Dermis microvascular lymphatic vessel endothelial cell (primary cell): Measurements from ENCODE around the gene CHCT1. TPM values are rescaled to one million over a fixed set of nuclear protein-coding genes. Genes with fewer than 3 reads are reported as not detected.
"Not testable (repeated sequence)": the region's sequence is repeated elsewhere in the genome, so short reads cannot be mapped to it uniquely, and the experiment has no call there.

ENCODE experiments used
- DNase-seq, 2 donors: peaks; one replicate each; pipeline versions ENCODE4 v3.0.0 to v3.0.0-alpha.2; 2010; ENCODE audit warnings: low read depth in 2 of 2
- total RNA-seq: library from RNA; depleted of rRNA; stranded (reverse); fragments of >200 nt; gene quantifications from 2 replicates; pipeline ENCODE4 v1.2.1, GENCODE V29; 2014

The CHCT1 gene
- total RNA-seq, 1 donor from 2014 or later = 0.13 TPM

DNA sequence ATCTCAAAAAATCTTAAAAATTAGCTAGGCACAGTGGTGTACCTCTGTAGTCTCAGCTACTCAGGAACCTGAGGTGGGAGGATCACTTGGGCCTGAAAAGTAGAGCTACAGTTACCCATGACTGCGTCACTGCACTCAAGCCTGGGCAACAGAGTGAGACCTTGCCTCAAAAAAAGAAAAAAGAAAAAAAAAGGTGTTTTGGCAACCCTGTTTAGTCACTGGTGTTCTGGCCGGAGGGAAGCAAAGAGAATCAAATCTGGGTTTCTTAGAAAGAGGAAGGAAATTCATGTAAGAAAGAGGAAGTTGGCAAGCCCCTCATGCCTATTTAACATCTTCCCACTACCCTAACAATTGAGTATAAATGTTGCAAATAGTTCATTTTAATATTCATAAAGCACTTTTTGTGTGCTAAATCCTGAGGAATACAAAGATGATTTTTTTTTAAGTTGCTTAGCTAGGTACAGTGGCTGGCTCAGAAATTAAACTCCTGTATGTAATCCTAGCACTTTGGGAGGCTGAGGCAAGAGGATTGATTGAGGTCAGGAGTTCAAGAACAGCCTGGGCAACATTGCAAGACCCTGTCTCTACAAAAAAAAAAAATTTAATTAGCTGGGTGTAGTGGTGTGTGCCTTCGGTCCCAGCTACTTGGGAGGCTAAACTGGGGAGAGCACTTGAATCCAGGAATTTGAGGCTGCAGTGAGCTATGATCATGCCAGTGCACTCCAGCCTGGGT, 23.9 kb upstream of the CHCT1 start:
- DNase-seq = no peak

DNA sequence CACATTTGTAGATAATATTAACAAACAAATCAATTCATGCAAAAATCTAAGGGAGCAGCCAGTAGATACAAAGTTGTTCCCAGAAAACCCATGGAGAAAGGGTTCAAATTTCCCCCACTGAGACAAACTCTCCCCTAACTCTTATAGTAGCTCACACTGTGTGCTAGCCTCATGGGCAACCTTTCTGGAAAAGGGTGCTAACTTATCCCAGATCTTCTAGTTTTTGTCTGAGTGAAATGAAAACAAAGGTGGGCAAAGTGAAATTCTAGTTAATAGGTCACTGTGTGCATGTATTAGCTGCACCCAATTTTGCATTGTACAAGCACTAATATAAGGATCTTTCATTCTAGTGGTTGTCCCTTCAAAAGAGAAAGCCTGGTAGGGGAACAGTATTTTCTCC, 20.5 kb upstream of the CHCT1 start:
- no peak for DNase-seq

DNA sequence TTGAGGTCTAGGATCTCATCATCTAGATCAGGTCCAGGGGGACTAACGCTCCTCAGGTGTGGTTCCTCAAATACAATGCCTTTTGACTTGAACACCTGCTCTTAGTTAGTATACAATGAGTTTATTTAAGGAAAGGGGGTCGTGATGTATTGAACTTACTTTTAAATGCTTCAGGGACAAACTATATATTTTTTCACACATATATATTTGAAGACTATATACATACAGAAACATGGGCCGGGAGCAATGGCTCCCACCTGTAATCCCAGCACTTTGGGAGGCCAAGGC, 18.8 kb upstream of the CHCT1 start:
- DNase-seq = no peak

DNA sequence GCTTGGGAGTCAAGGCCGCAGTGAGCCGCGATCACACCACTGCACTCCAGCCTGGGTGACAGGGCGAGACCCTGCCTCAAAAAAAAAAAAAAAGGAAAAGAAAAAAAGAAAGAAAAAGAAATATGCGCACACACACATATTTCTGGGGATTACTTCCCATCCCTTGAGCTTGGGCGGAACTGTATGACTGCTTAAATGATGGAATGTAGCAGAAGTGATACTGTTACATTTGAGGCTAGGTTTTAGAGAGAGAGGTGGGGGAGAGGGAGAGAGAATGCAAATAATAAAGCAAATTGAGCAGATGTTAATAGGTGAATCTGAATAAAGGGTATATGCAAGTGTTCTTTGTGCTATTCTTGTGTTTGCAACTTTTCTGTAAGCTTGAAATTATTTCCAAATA, 18.3 kb upstream of the CHCT1 start:
- DNase-seq = no peak

DNA sequence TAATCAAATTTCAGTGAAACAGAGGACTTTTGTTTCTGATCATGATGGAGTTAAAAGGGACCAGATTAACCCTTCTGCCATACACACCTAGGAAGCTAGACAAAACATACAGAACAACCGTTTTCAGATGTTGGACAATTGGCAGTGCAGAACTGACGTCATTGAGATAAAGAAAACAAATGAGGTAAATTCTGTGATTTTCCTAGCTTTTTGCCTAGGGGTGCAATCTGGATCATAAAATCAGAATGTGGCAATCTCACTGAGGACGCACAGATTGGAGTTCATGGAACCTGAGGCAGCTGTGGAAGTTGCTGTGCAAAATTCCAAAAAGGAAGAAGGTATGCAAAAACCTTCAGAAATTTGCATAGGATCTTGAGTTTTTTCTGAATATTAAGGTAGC, 15.4 kb upstream of the CHCT1 start:
- DNase-seq = no peak

DNA sequence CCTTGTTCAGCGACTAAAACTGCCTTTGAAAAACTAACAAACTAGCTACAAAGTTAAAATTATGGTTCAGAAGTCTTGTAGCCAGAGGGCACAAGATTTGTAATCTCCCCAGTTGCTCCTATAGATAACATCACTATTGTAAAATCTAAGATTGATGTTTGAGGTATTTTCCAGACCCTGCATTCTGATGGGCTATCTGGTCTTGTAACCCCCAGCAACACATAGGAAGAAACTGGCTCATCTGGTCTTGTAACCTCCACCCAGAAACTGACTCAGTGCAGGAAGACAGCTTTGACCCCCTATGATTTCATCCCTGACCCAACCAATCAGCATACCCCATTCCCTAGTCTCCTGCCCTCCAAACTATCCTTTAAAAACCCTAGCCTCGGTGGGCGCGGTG, 12.3 kb upstream of the CHCT1 start:
- DNase-seq = no peak

DNA sequence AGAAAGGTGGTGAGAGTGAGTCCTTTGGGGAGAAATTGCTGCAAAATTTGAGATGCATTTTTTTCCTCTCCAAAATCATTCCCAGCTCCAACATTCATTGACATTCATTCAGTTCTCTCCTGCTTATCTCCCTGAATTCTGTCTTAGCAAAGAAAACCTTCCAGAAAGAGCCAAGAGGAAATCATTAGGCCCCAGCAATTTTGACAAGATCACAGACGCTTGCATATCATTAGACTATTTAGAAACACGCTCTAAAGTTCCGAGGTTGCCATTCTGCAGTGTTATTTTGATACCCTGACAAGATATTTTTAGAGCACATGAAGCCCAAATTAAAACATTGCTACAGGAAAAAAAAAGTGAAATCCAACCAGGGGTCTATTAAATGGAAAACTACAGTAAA, 9.6 kb upstream of the CHCT1 start:
- DNase-seq = no peak

DNA sequence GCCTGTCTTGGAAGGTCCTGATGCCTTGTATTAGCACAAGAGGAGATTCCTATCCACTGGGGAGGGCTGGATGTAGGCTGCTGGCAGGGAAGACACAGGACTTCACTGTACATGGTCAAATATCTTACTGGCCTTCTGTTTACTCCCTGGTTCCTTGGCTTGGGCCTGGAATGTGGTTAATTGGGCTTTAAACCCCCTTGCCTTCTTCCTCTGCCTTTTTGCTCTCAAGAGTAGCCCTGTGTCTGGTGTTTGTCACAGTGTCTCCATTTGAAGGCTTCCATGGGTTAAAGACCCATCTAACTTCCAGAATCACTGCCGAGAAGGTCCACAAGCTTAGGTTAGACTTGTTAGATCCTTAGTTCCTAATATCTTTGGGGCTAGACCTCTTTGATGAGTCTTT, 7.1 kb upstream of the CHCT1 start:
- DNase-seq = no peak

DNA sequence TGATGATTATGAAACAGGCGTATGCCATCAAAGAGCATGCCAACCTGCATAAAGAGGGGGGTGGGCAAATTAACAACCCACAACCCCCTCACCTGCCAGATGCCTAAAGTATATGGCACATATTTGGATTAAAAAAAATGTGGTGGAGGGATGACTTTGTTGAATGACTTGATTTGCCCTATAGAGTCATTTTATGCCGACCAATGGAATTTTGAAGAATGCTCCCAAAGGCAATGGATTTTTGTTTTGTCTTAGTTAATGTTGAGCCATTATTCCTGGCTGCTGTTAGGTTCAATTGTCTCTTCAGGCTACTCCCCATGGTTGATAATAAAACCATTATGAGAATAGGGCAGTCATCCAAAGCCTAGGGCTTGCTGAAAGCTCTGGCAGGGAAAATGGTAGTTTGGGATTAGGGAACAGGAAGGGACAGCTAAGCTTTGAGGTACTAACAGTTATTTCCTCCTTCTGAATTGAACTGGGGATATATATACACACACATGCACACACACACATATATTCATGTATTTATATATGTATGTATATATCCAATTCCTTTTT, 5.8 kb upstream of the CHCT1 start:
- DNase-seq = peak in 1 of 2 donors; percentile 32

DNA sequence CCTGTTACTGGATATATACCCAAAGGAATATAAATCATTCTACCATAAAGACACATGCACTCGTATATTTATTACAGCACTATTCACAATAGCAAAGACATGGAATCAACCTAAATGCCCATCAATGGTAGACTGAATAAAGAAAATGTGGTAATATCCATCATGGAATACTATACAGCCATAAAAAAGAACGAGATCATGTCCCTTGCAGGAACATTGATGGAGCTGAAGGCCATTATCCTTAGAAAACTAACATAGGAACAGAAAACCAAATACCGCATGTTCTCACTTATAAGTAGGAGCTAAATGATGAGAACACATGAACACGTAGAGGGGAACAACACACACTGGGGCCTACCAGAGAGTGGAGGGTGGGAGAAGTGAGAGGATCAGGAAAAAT, 3.3 kb upstream of the CHCT1 start:
- DNase-seq = not testable (repeated sequence)

DNA sequence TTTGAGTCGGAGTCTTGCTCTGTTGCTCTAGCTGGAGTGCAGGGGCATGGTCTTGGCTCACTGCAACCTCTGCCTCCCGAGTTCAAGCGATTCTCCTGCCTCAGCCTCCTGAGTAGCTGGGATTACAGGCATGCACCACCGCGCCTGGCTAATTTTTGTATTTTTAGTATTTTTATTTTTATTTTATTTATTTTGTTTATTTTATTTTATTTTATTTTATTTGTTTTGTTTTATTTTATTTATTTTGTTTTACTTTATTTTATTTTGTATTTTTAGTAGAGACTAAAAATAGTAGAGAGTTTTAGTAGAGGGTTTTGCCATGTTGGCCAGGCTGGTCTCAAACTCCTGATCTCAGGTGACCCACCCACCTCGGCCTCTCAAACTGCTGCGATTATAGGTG, 2.4 kb upstream of the CHCT1 start:
- not testable (repeated sequence) for DNase-seq

DNA sequence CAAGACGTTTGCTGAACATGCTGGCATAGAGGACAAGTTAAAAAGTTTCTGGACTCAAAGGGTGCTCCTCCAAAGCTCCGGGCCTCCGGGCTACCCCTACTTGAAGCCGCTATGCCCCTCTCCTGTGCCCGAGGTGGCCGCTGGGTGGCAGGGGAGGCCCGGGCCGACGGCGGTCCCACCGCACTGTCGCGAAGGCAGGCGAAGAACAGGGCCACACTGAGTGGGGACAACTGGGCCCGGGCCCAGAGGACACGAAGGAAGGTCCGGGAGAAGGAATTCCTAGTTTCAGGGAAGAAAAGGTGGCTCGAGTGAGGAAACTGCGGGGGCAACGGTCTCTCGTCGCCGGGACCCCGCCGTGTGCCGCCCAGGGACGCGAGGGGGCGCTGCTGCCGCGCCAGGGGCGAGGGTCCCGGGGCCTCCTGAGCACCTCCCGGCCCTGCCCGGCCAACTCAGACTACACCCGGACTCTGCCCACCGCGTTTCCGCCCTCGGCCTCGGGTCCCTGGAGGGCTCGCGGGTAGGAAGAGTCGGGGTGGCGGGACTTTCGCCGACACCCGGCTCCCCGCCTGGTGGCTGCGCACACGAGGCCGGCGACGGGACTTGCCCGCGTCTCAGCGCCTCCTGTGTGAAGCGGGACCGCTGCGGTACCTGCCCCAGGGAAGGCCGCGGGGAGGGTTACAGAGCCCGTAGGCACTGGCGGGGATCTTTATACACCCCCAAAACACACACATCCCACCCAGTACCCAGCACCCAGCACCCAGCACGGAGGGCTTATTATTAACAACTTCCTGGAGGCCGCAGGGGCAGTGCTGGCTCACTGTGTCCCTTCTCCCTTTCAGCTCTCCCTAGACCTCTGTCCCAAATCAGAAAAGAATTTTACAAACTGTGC, 772 bp upstream of the CHCT1 start:
- peak; percentile 14 to 56 for DNase-seq

DNA sequence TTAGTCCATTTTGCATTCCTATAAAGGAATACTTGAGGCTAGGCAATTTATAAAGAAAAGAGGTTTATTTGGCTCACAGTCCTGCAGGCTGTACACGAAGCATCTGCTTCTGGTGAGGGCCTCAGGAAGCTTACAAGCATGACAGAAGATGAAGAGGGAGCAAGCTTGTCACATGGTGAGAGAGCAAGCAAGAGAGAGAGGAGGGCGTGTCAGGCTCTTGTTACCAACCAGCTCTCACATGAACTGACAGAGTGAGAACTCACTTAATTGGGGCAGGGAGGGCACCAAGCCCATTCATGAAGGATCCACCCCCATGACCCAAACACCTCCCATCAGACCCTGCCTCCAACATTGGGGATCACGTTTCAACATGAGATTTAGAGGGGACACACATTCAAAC, 1.6 kb downstream of the CHCT1 start:
- DNase-seq = no peak

DNA sequence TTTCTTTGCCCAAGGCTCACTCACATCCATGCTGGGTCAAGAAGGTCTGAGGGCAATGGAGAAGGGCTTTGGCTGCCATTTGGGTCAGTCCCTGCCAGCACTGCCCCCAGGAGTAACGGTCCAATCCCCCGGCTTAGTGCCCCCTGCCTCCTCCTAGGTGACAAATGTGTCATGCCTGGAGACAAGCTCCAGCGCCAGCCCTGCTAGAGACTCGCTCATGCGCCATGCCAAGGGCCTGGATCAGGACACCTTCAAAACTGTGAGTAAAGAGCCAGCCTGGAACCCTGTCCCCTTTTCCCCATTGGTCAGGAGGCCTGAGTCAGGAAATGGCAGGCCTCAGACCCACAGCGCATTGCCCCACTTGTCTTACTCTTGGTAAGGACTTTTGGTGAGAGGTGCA, 3.3 kb downstream of the CHCT1 start:
- DNase-seq = no peak

DNA sequence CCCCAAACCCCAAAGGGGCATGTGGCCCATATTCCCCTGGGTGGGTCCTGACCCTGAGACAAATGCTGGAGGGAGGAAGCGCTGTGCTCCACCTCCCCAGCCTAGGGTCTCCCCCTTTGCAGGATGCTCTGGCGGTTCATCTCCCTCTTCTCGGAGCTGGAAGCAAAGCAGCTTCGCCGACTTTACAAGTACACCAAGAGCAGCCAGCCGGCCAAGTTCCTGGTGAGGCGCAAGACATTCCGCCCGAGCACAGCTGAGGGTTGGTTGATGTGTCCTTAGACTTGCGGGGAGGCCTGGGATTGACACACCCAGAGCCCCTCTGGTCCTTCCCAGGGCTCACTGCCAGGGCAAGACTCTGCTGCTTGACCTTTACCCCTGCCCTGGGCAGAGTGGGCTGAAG, 4.3 kb downstream of the CHCT1 start:
- DNase-seq = no peak

DNA sequence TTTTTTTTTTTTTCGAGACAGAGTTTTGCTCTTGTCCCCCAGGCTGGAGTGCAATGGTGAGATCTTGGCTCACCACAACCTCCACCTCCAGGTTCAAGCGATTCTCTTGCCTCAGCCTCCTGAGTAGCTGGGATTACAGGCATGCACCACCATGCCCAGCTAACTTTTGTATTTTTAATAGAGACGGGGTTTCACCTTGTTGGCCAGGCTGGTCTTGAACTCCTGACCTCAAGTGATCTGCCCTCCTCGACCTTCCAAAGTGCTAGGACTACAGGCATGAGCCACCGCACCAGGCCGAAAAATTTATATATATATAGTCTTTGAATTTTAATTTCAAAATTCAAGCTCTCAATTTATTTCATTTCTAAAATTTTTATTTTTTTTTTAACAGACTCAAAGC, 6.2 kb downstream of the CHCT1 start:
- not testable (repeated sequence) for DNase-seq

DNA sequence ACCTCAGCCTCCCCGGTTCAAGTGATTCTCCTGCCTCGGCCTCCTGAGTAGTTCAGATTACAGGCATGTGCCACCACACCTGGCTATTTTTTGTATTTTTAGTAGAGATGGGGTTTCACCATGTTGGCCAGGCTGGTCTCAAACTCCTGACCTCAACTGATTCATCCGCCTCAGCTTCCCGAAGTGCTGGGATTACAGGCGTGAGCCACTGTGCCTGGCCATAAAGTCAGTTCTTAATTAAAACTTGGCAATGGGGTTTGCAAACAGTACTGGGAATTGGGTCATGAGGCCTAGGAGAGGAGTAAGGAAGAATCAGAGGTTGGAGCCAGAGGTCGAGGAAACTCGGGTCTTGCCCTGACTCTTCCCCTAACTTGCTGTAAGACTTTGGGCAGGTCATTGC, 8.3 kb downstream of the CHCT1 start:
- DNase-seq = not testable (repeated sequence)

DNA sequence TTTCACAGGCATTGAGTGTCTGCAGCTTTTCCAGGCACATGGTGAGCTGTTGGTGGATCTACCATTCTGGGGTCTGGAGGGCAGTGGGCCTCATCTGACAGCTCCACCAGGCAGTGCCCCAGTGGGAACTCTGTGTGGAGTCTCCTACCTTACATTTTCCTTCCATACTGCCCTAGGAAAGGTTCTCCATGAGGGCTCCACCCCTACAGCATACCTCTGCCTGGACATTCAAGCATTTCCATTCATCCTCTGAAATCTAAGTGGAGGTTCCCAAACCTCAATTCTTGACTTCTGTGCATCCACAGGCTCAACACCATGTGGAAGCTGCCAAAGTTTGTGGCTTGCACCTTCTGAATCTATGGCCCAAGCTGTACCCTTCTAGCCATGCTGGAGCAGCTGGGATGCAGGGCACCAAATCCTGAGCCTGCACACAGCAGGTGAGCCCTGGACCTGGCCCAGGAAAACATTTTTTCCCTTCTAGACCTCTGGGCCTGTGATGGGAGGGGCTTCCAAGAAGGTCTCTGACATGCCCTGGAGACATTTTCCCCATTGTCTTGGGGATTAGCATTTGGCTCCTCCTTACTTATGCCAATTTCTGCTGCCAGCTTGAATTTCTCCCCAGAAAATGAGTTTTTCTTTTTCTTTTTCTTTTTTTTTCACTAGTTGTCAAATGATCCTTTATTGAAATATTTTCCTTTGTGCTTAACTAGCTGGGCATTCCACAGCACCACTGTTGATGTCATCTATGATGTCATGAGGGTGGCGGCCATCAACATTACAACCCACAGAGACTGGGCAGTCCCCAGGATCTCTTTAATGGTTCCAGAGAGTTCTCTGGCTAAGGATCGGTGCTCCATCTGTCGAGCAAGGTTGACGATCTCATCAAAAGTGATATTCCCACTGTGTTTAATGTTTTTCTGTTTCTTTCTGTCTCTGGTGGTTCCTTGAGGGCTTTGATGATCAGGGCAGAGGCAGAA, 11.0 kb downstream of the CHCT1 start:
- not testable (repeated sequence) for DNase-seq

DNA sequence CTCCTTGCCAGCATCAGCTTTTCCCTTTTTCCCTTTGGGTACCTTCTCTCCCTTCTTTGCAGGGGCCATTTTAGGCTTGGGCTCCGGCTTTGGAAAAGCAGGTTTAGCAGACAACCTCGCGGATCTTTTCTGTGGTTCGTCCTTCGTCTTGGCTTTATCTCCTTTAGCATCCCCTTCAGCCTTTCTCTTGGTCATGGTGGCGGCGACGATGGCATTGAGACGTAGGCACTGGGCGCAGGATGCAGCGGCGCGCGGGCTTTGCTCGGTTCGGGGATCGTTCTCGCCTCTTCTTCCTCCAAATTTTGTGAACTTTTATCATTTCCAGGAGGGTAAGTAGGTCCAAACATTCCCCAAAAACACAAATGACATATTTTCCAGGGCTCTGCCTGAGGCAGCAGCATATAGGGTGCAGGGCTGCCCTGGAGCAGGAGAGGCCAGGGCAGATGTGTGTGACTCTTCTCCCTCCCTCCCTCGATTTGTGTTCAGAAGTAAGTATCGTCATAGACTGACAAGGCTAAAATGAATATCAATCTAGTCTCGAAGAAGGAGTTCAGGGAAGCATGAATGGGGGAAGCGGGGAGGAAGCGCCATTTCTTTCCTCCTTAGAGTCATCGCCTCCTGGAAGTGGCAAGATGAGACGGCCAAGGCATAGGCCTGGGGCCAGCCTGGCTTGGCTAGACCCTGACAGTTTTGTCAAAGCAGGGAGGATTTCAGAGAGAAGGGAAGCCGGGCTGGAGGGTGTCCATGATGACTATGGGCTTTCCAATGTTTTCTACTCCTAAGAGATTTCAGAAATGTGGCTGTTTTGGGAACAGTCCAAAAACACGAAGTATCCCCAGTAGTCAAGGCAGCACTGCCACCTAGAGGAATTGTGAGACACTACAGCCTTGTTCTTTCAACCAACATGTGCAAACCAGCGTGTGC, 13.2 kb downstream of the CHCT1 start:
- peak; percentile 82 for DNase-seq

DNA sequence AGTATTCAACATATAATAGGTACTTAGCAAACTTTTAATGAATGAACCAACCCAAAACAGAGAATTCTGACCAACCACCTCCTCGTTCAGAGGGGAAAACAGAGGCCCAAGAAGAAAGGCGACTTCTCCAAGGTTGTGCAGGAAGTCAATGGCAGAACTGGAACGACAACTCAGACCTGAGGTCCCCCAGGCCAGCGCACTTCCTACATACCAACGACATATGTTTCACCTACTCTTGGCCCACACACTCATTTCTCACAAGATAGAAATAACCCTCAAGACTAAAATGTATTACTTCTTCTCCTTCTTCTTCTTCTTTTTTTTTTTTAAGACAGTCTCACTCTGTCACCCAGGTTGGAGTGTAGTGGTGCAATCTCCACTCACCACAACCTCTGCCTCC, 14.4 kb downstream of the CHCT1 start:
- DNase-seq = no peak

DNA sequence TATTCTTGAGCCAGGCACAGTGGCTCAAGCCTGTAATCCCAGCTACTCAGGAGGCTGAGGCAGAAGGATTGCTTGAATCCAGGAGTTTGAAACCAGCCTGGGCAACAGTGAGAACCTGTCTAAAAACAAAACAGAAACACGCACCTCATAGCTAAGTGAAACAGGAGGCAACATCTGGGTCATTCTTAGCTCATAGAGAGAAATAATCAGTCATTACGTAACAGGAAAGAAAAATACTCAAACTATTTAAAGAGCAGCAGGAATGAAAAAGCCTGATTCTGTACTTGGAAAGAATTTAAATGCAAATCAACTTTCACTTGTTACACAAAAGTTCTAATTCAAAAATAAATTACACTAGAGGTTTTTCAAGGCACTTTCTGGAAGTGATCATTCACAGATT, 17.2 kb downstream of the CHCT1 start:
- peak; percentile 18 to 40 for DNase-seq
